Right hindlimb (tissue), 1 donor: ENCODE measurements around the gene UGDH.
A peak's percentile ranks its signal among the peaks of the same experiment; 100 is the strongest.
"Not testable (repeated sequence)": the region's sequence is repeated elsewhere in the genome, so short reads cannot be mapped to it uniquely, and the experiment has no call there.

Experiments
- DNase-seq: peaks from one replicate; pipeline ENCODE4 v3.0.0-alpha.2; 2018

The UGDH gene

DNA sequence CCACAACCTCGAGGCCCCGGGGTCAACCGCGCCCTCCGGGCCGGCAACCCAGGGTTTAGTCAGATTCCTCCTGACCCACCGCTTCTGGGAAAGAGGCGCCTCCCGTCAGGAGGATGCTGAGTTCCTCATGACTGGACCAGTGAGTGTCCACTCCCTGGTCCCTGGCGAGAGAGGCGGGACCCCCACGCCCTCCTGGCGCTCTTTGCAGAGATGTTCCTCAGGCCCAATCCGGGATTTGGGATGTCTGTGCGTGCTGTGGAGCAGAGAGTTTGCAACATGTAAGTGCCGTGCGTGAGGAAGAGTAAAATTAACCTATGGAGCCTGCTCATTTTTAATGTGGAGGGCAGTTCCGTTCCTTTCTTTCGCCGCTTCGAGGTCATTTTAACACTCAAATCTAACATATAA is 824 bp upstream of the UGDH start:
- DNase-seq: peak; percentile 92

DNA sequence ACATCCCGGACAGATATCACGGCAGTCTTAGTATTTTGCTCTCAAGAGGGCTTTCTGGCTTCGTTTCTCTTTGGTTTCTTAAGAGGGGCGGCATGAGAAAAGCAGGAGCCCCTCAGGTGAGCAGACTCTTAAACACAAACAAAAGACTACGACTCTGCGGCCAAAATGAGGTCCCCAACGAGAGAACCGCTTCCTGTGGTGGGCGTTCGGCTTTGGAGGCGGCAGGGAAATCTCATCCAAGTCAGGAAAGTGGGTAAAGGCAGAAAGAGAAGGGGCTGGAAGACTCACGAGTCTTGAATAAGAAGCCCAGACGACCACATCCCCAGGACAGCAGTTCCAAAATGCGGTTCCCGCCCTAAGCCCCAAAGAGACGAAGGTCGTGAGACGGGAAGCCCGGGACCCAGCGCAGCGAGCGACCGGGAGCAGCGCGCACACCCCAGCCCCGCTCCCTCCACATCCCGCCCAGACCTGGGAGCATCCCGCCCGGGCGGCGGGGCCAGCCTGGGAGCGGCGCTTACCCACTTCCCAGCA is 409 bp downstream of the UGDH start:
- DNase-seq: no peak

DNA sequence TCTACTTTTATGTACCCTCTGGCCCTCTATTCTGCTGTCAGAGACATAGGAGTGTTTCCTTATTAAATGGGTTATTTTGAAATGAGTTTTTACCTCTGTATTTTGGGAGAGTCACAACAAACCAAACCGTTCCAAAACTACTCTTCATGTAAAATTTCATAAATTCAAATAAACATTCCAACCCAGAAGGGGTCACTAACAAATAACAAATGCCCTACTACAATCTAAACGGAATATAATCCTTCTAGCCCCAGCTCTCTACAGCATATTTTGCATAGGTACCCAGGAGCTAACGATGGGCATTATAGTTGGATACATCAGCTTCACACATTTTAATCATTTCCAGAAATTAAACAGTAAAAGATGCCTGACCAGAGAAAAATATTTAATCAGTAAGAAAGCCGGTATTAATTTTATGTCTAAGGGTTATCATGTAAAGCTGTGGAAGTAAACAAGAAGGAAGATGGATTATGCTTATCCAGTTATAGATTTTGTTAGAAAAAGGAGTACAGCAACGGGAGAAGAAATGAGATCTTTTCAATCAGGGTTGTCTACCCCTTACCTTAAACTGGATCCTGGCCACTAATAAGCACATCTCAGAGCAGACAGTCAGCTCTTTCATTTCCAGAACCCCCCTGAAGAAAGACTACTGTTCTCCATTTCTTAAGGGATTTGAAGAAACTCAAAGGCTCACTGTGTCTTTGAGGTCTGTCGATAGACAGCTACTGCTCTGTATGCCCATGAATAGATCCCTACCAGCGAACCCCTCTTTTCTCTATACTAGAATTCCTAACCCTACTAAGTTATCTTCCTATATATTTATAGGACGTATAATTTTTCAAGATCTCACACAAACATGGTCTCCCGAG is 1.2 kb downstream of the UGDH start:
- DNase-seq: no peak

DNA sequence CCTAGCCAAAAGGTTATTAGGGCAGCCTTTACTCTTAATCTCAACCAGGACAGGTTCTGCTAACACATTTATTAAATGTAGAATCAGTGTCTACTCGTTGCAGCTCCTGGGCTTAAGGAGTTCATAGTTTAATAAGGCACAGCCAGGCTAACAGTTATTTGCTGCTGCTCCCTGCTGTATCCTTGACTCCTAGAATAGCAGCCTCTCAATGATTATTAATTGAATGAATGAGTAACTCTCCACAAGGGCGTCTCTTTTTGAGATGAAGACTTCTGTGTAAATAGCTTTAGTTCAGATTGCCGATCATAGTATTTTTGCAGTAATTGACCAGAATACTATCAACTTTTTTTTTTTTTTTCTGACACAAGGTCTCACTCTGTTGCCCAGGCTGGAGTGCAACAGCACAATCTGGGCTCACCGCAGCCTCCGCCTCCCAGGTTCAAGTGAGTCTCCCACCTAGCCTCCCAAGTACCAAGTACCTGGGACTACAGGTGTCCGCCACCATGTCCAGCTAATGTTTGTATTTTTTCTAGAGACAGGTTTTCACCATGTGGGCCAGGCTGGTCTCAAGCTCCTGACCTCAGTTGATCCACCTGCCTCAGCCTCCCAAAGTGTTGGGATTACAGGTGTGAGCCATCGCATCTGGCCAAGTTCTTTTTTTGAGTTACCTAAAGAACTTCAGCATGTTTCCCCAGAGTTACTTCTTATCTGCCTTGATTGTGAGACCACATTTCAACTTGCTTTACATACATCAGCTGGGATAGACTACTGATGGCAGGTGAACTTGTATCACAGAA is 2.9 kb downstream of the UGDH start:
- DNase-seq: no peak

DNA sequence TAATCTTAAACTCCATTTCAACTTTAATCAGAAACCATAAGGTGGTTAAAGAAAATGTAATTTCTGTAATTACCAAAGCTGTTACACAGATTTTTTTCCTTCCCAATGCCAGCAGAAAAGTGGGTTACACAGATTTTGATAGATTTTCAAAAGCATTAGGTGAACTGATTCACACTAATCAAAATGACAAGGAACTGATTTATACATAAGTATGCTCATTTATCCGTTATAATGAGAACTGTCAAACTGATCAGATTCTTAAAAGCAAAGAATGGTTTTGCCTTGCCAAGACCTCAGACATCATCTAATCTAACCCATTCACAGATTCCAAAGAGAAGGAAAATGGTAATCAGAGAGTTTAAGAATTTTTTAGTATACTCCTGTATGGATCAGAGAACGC is 5.2 kb downstream of the UGDH start:
- DNase-seq: no peak

DNA sequence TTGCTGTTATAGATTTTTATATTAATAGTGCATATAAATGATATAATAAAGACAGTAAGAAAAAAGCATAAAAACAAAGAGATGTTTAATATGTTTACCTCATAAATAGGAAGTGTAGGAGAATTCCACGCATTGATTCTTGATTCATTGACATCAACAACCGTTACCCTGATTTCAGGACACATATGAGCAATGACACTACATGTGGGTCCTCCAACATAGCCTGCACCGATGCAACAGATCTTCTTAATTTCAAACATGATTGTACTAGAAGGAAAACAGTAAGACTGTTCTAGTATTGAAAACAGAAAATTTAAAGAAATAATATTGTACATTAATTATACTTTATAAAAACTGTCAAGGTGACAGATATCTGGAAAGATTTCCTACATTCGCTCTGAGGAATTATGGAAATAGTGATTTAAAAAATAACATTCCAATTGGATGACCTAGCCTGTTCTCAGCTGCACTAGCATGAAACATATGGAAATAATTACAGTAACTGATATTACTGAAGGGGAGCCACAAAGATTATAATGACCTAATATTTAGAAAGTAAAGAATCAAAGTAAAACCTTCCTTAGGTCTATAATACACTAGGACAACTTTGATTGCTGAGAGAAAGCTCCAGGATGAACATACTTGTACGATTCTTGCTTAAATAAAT is 5.9 kb downstream of the UGDH start:
- no peak for DNase-seq

DNA sequence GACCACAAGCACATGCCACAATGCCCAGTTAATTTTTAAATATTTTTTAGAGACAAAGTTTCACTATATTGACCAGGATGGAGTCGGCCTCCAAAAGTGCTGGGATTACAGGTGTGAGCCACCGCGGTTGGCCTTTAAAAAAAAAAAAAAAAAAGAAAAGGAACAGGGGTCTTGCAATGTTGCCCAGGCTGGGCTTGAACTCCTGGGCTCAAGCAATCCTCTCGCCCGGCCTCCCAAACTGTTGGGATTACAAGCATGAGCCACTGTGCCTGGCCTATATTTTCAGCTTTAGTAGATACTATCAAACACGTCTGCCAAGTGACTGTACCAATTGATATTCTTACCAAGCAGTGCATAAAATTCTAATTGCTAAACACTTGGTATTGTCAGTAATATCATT is 8.8 kb downstream of the UGDH start:
- no peak for DNase-seq

DNA sequence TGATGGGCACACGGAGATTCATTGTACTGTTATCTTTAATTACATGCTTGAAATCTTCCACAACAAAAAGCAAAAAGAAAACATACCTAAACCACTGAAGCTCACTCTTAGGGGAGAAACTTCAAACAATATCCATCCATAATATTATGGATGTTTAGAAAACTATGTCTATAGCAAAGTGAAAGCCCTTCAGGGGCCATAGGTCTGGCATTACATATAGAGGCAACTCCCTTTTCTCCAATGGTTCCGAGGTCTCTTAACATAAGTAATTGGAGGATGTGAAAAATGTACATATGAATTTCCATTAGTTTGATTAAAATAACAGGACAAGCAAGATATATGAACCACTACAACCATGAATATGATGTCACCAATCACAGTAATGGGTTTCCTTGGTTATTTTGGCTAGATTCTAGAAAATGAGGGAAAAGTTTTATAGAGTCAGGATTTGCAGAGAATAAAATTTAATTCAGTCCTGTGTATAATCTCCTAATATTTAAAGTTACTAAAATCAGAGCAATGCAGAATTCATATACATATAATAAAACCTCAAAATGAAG is 10.8 kb downstream of the UGDH start:
- DNase-seq: no peak

DNA sequence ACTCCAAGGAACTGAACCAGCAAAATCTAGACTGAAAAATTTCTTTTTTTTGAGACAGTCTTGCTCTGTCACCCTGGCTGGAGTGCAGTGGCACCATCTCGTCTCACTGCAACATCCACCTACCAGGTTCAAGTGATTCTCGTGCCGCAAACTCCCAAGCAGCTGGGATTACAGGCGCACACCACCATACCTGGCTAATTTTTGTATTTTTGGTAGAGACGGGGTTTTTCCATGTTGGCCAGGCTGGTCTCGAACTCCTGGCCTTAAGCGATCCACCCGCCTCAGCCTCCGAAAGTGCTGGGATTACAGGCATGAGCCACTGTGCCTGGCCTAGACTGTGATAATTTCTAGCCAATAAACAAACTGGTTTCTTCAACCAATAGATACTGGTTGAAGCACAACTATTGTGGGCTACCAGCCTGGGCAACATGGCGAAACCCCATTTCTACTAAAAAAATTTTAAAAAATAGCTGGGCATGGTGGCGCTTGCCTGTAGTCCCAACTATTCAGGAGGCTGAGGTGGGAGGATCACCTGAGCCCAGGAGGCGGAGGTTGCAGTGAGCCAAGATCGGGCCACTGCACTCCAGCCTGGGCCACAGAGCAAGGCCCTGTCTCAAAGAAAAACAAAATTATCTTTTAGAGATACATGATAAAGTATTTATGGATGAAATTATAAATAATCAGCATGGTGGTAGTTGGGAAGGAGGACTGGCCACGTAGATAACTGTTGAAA is 11.4 kb downstream of the UGDH start:
- not testable (repeated sequence) for DNase-seq

DNA sequence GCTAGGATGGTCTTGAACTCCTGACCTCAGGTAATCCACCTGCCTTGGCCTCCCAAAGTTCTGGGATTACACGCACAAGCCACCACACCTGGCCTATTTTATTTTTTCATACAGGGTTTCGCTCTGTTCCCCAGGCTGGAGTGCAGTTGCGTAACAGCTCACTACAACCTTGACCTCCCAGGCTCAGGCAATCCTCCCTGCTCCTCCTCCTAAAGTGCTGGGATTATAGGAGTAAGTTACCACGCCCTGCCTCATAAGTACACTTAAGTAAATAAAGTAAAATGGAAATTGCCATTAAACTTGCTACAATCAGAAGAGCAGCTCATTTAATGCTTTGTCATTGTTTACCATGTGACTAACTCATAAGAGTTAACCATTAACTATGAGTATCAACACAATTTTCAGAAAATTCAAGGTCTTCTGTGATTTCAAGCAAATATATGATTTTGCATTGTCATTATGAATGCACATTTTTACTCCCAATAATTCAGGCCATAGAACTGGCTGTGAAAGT is 12.3 kb downstream of the UGDH start:
- no peak for DNase-seq

DNA sequence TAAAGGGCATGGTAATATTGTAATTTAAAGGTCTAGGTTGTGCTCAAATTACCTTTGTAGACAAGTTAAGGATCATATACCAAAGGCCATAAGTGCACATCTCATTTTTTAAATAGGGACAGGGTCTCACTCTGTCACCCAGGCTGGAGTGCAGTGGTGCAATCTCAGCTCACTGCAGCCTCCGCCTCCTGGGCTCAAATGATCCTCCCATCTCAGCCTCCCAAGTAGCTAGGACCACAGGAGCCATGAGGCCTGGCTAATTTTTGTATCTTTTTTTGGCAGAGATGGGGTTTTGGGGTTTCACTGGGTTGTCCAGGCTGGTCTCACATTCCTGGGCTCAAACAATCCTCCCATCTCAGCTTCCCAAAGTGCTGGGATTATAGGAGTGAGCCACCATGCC is 13.0 kb downstream of the UGDH start:
- DNase-seq: not testable (repeated sequence)

DNA sequence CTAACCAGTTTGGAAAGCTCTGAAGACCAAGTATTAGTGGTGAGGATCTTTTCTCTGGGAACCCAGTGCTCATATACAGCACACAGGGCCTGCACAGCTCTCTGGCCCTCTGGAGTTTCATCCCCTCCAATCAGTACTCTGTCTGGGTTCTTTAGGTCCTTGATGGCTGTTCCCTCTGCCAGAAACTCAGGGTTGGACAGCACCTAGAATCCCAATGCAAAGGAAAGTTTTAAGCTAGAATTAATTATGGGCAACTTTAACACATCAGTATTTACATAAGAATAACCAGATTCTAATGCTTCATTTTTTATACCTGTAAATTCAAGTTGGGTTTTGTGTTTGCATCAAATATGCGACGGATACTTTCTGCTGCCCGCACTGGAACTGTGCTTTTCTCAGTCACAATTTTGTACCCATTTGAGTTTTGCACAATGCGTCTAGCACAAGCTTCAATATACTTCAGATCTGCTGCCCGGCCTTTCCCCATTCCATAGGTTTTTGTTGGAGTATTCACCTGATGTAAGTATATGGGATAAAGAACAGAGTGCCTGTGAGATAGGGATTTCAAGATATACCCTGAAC is 16.8 kb downstream of the UGDH start:
- DNase-seq: no peak

DNA sequence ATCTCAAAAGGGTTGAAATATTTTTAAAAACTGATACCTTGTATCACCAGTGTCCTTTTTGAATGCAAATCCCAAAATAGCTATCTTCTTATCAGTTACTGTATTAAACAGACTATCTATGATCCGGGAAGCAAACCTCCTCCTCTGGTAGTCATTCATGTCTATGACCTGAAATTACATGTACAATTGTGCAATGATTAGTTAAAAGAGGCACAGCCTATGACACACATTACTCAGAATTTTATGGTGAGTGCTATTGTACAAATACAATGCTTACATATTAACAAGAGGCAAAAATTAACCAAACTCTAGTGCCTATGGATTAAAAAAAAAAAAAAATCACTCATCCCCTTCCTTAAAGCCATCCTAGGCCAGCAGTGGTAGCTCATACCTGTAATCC is 21.7 kb downstream of the UGDH start:
- DNase-seq: no peak

DNA sequence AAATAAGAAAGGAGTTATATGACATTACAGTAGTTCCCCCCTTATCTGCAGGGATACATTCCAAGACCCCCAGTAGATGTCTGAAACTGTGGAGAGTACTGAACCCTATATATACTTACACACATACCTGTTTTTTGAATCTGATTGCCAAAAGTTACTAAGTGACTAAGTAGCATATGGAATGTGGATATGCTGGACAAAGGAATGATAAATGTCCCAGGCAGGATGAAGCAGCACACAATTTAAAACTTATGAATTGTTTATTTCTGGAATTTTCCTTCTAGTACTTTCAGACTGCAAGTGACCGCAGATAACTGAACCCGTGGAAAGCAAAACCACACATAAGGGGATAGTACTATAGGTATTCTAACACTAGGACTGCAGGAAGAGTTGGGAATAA is 22.7 kb downstream of the UGDH start:
- DNase-seq: no peak

DNA sequence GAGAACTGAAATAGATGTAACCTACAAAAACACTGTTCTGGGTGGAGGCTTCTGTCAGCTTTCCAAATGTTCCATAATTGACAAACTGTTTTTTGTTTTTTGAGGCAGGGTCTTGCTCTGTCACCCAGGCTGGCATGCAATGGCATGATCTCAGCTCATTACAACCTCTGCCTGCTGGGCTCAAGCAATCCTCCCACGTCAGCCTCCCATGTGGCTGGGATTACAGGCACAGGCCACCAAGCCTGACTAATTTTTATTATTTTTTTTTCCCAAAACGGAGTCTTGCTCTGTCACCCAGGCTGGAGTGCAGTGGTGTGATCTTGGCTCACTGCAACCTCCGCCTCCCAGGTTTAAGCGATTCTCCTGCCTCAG is 24.6 kb downstream of the UGDH start:
- not testable (repeated sequence) for DNase-seq

DNA sequence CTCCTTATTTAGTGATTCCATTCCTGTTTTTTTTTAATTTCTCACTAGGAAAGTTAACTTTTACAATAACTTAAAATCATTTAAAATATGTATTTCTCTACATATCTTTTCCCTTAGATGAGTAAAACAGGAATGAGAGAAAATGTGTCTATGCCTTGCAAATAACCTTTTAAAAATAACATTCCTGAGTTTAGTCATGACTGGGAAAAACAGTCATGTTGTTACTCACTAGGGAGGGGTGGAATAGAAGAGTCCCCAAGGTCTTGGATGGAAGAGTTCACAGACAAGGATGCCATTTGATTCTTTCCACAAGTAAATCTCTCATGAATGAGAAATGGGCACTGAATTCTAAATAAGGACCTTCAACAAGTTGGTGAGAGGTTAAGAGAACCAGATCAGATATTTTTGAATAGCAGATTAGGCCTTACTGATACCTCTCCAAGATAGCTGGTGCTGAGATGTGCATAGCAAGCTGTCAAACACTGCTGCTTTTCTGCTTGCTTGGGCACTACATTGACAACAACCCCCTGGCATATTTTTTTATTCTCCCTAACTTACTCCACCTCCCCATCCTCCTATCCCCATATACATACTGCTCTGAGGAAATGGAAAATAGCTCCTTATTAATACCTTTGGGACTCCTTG is 25.1 kb downstream of the UGDH start:
- DNase-seq: no peak

DNA sequence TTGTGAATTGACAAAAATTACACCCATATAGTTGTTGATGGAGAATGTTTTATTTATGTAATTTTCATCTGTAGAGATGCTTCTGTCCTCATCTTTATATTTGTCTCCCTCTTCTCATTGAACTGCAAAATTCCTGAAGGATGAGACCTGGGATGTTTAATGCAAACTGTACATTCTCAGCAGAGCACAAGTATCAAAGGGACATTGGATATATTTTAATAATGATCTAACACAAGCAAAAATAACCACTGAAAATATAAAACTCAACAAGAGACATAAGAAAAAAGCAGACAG is 28.6 kb downstream of the UGDH start:
- DNase-seq: no peak

DNA sequence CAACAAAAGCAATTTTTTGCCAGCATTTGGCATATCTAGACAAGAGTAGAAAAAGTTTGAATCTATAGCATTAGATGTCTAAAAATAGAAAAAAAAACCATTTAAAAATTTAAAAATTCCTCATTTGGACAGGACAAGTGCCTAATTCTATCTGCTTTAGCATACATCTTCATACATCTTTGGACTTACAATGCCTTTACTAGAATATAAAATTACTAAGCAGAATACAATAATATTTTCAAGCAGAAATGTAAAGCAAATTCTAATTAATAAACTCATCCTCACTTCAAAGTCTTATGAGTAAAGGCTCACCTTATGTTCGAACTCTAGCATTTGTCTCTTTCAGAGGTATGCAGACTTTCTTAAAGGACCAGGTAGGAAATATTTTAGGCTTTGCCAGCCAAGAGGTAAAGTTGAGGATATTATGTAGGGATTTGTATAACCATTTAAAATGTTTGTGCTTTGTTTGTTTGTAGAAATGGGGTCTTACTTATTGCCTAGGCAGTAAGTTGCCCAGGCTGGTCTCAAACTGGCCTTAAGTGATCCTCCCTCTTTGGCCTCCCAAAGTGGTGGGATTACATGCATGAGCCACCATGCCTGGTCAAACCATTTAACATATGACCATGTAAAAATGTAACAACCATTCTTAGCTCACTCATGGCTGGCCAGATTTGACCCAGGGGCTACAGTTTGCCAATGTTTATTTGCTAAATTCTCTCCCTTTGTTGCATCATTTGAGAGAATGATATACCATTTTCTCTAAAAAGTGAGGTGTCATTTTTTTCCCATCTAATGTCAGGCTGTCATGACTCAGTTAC is 29.1 kb downstream of the UGDH start:
- DNase-seq: no peak

DNA sequence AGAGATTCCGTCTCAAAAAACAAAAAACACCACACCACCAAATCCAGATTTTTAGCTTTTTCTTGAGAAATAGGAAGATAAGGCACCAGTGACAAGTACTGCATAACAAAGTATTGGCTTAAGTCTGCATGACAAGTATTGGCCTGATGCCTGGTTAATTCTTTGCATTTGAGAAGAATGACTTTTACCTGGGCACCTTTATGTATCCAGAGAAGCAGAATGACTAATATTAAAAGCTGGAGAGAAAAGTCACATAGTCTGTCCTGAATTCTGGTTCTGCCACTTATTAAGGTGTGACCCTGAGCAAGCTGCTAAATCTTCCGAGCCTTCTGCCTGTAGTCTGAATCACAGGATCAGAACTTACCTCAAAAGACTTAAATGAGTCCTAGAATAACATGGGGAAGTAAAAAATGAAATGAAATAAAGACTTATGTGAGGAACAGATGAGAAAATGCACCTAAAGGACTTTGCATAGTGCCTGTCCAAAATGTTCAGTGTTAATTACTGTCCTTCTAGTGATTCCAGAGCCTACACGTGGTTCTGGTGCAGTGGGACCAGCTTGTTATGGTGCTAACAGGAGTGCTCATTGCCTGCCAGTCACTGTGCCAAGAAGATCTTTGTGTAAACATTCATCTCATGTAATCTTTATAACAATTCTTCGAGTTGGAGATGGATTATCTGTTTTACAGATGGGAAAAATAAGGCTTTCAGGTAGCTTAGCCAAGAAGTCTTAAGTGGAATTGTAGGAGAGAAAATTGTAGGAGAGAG is 31.6 kb downstream of the UGDH start:
- DNase-seq: peak; percentile 22

DNA sequence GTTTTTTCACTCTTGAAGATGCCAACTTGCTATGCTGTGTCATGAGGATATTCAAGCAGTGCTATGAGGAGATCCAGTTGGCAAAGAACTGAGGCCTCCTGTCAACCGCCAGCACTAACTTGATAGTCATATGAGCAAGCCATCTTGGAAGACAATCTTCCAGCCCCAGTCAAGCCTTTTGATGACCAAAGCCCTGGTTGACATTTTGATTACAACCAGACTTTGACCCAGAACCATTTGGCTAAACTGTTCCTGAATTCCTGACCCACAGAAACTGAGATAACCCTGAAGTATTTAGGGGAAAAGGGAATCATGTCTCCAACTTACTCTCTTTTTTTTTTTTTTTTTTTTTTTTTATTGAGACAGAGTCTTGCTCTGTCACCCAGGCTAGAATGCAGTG is 32.9 kb downstream of the UGDH start:
- no peak for DNase-seq
